NAMALWA (cell line): Measurements from ENCODE around the gene ABLIM2.
A peak's percentile ranks its signal among the peaks of the same experiment; 100 is the strongest.

ENCODE experiments used
- DNase-seq: peaks from one replicate; pipeline ENCODE4 v3.0.0-alpha.2; 2015; ENCODE audit warnings: low spot score

Gene ABLIM2

GRCh38 chr4:8004066-8004465, 154.5 kb downstream of the ABLIM2 start:
- DNase-seq, result no peak

DNA sequence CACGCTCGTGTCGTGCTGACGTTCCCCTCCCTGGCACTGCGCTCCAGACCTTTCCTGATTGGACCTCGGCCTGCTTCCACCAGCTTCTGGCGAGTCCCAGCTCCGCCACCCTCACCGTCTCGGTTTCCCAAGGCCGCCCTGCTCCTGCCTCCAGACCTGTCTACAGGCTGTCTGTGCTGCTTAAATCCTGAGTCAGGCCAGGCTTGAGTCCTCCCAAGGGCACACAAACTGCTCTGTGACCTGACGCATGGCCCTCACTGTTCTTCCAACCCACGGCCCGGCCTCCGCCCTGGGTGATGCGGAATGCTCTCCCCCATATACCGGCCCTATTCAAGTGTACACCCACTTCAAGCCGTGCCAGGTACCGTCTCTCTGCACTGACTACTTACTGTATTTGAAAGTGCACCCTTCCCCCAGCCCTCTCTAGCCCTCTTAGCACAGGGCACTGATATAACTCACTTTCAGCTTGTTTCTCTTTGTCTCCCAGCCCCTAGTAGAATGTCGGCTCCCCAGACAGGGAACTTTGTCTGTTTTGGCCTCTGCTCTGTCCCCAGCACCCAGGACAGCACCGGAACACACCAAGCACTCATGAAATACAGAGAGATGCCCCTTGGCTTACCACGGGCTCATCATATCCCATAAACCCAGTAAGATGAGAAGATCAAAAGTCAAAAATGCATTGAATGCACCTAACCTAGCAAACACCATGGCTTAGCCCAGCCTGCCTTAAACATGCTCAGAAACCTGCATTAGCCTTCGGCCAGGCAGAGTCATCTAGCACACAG, 155.9 kb downstream of the ABLIM2 start:
- DNase-seq, result no peak

- no peak for DNase-seq
These were observed 156.9 kb downstream of the ABLIM2 start for GRCh38 chr4:8001564-8002355.

DNA sequence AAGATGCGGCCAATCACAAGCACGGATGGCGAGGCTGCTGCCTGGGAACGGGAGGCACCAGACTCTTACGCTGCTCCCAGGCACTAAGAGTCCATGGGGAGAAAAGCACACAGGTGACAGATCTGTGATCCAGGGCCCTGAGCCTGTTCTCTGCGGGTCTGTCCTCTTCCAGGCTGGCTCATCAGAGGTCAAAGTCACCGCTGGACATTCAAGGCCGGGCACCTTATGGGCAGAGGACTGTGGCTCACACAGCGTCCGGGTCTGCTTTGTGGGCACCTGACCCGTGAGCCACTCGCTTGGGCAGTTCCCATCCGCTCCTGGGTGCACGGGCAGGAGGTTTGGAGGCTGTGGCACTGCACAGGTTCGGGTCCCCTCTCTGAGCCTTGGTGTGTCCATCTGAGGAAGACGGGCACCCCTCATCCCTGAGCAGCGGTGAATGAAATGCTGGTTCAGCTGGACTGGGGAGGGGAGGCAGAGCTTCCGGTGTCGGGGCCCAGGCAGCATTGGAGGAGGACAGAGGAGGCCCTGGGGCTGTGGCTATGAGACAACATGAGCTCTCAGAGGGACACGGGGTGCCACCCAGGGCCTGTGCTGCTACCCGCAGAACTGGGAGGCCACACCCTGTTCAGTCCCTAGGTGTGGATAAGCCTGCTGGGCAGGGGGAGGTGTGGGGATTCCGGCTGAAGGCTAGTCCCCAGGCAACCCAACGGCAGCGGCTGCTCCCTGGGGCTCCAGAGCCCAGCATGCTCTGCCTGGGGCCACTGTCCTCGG, 157.7 kb downstream of the ABLIM2 start:
- DNase-seq, result no peak

GRCh38 chr4:8000247-8000646, 158.4 kb downstream of the ABLIM2 start:
- DNase-seq, result no peak

DNA sequence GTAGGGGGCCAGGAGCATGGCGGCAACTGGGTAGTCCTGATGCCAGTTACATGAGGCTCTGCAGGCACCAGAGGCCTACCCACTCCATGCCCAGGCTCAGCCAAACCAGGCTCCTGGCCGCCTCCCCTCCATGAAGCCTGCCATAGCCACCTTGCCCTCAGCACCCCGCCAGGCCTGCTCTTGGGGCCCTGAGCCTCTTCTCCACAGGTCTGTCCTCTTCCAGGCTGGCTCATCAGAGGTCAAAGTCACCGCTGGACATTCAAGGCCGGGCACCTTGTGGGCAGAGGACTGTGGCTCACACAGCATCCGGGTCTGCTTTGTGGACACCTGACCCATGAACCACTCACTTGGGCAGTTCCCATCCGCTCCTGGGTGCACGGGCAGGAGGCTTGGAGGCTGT, 158.9 kb downstream of the ABLIM2 start:
- no peak for DNase-seq

GRCh38 chr4:7999279-7999678, 159.3 kb downstream of the ABLIM2 start:
- DNase-seq, result no peak

DNA sequence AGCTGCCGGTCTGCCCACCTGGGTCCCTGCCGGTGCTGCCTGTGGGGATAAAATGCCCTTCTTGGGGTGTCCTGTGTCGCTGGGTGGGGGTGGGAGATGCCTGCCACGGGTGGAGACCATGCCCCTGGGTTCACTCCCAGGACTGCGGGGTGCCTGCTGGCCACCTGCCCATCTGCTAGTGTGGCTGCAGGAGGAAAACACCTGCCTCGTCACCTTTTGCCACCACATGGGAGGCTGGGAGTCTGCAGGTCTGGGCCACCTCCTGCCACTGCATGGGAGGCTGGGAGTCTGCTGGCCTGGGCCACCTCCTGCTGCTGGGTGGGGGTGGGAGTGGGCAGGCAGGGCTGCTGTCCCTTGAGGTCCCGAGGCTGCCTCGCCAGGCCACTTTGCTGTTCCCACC, 160.2 kb downstream of the ABLIM2 start:
- no peak for DNase-seq

GRCh38 chr4:7995866-7996265, 162.7 kb downstream of the ABLIM2 start:
- no peak for DNase-seq

DNA sequence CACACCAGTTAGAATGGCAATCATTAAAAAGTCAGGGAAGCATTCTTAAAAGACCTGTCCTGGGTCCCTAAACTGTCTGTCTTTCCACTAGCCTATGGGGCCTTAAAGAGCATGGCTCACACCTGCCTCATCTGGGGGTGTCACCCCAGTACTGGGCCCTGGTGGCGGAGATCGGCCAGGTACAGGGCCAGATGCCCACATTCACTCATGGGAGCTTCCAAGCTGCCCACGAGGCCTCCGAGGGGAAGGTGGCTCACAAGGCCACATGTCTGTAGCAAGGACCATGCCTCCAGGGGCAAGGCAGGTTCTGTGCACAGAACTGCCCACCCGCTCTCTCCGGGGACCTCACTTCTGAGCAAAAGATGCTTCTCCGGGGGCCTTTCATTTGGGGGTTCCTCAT, 163.5 kb downstream of the ABLIM2 start:
- DNase-seq, result no peak

DNA sequence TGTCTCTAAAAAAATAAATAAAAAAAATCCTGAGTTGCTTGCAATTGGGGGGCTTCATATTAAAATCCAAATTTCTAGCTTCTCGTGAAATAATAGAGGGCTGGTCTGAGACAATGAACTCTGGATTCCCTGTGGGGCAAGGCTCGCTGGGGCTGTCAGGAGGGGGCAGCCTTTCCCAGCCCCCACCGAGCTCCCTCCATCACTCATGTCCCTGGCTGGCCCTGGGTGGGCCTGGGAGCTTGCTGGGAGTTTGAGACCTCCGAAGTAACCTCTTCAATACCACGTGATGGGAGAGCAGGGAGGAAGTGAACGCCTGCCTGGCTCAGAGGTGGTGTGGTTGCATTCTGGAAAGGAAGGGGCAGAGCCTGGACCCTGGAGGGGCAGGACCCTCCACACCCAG, 164.9 kb downstream of the ABLIM2 start:
- DNase-seq, result no peak

DNA sequence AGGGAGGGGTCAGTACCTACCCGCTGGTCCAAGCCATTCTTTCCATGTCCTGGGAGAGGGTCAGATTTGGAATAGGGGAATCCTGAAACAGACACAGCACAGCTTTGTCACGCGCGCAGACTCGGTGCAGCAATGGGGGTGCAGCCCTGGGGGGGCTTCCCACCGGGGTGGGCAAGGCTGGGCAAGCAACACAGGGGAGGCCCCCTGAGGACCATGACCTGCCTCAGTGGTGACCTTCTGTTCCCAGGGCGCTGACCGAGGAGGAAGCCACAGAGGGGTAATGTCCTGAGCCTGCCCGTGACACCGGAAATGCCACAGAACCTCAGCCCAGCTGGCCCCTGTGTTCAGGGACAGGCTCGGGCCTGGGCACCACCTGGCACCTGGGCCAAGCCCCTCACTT, 165.8 kb downstream of the ABLIM2 start:
- DNase-seq, result no peak

GRCh38 chr4:7990807-7991459, 167.7 kb downstream of the ABLIM2 start:
- no peak for DNase-seq

DNA sequence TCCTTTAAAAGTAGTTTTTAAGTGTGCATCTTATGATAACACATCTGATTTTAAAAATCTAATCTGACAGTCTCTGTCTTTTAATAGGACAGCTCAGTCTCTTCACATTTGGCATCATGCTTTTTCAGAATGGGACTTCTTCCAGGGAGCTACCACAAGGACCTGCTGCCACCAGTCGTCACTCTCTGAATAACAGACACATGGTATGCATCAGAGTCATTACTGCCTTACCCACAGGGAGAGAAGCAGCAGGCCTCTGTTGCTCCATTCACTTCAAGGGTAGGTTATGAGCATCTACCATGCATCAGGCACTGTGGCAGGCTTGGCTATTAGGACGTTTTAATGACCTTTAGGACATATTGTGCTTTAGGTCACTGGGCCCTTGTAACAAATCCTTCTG, 169.0 kb downstream of the ABLIM2 start:
- DNase-seq, result no peak

DNA sequence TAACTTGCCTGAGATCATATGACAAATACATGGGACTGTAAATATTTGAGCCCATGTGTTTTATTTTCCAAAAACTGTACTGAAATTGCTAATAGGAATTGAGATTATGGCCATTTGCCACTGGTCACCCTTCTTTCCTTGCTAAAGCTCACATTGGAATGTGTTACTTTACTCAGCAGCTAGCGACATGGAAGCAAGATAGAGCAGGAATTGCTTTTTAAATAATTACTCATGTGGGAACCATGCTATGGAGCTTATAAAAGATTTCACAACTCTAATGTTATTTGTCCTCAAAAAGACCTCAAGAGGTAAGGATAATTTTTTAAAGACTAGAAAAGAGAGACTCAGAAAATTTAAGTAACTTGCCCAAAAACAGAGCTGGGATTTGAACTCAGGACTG, 170.2 kb downstream of the ABLIM2 start:
- DNase-seq, result no peak

- peak; percentile 81 for DNase-seq
These were observed 171.2 kb downstream of the ABLIM2 start for GRCh38 chr4:7987148-7987989.

DNA sequence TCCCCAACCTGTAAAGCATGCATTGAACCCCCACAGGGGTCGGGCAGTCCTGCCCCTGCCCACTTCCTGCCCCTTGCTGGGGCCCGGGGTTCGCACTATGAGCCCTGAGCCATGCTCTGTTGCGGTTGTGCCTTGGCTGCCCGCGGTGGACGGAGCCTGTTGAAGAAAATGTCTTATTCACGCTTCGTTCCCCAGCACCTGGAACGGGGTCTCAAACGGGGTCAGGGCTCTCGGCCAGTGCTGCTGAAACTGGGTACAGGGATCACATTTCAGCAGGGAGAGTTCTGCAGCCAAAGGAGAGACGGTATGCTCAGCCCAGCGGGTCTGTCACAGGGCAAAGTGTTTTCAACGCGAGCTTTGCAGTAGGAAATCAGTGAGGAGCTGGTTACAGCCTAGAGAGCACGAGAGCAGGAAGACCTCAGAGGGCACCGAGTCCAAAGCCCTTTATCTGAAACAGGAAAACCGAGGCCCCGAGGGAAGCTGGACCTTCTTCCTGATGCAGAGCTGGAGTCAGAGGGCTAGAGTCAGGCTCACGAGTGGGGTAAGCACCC, 172.6 kb downstream of the ABLIM2 start:
- no peak for DNase-seq

DNA sequence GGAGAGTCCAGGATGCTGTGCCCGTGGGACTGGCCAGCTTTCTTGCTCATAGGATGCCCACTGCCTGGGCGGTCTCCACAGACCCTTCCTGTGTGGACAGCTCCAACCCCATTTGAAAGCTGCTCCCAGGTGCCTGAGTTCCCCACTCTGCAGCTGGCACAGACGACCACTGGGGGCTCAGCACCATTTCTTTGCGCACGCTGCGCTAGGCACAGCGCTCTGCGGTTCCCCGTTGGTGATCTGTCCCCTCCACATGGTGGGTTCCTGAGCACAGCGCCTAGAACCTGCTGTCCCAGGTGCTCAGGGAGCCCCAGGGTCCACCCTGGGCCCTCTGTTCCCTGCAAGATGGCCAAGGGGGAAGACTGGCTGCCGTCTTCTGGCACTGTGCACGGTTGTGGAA, 173.5 kb downstream of the ABLIM2 start:
- DNase-seq, result no peak

- no peak for DNase-seq
These were observed 174.2 kb downstream of the ABLIM2 start for GRCh38 chr4:7984286-7984925.

DNA sequence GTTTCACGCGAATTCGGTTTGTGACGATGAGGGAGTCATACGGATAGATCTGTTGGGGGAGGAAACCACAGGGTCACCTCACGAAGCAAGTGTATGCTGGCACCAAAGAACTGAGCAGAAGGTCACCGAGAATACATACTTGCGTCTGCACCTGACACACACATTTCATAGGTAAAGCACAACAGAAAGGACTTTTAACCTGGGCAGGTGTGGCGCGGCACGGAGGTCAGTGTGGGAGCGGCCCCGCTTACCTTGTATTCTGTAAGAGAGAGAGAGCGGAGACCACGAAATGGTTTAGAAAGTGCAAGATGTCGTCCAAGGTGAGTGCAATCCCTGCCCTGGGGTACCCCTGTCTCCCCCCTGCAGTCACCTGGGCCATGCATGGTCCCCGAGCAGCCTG, 175.3 kb downstream of the ABLIM2 start:
- no peak for DNase-seq
